G401.6 (cell line): ENCODE measurements around the gene TLCD3B.
"Not testable (repeated sequence)": the region's sequence is repeated elsewhere in the genome, so short reads cannot be mapped to it uniquely, and the experiment has no call there.

ENCODE experiments used
- FAIRE-seq: peaks from 2 replicates; lab custom pipeline; 2012; peaks lifted over from hg19 to GRCh38; lab: Jason Lieb, UNC

Gene TLCD3B

DNA sequence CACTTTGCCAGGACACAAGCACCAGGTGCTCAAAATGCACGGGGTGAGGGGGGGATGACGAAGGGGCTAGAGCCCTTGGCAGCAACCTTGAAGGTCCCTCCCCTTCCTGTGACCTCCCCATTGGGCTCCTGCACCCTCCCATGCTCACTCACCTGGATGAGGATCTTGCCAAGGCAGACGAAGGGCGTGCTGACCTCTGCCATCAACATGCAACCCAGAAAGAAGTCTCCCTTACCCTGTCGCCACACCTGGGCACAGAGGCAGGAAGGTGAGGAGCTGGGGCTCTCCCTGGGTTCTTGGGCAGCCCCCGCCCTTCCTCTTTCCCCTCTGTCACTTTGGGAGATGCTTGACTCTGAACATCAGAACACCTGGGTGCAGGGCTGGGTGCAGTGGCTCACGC lies 5.5 kb downstream of the TLCD3B start:
- FAIRE-seq: no peak

DNA sequence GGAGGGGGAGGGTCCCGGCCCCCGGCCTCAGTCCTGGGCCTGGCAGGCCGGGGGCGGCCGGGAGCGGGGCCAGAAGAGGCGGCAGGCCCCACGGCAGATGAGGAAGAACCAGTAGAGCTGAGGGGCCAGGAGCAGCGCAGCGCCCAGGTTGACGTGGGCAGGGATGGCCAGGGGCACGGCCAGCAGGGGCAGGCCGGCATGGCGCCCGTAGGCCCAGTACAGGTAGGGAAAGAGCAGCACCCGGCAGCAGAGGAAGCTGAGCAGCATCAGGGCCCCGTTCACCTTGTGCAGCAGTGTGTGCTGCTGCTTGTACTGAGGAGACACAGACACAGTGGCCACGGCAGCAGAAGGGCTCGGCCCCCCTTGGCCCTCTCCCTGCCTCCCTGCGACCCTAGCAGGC lies 5.9 kb downstream of the TLCD3B start:
- FAIRE-seq: no peak

- FAIRE-seq: no peak
These were observed 6.6 kb downstream of the TLCD3B start for GRCh38 chr16:30024451-30024850.

- no peak for FAIRE-seq
These were observed 7.5 kb downstream of the TLCD3B start for GRCh38 chr16:30023586-30023985.

GRCh38 chr16:30022887-30023286 lies 8.2 kb downstream of the TLCD3B start, which contains the start of gene C16orf92:
TSS of gene C16orf92 (plus strand) at chr16:30023198. CDS start at chr16:30023341, 143 bp downstream.
- no peak for FAIRE-seq

GRCh38 chr16:30018731-30019158 lies 12.3 kb downstream of the TLCD3B start:
- no peak for FAIRE-seq

- not testable (repeated sequence) for FAIRE-seq
These were observed 13.1 kb downstream of the TLCD3B start for GRCh38 chr16:30017937-30018336.

- FAIRE-seq: no peak
These were observed 13.8 kb downstream of the TLCD3B start for GRCh38 chr16:30017277-30017656.

- no peak for FAIRE-seq
These were observed 14.4 kb downstream of the TLCD3B start for GRCh38 chr16:30016555-30017276.

GRCh38 chr16:30015450-30015849 lies 15.6 kb downstream of the TLCD3B start:
- not testable (repeated sequence) for FAIRE-seq

GRCh38 chr16:30012598-30012997 lies 18.5 kb downstream of the TLCD3B start:
- FAIRE-seq: not testable (repeated sequence)

- no peak for FAIRE-seq
These were observed 19.2 kb downstream of the TLCD3B start for GRCh38 chr16:30011714-30012504.

GRCh38 chr16:30010844-30011713 lies 20.0 kb downstream of the TLCD3B start, which contains the start of gene DOC2A:
TSS of gene DOC2A (minus strand) at chr16:30011027. CDS start at chr16:30010222, 805 bp downstream.
- no peak for FAIRE-seq

DNA sequence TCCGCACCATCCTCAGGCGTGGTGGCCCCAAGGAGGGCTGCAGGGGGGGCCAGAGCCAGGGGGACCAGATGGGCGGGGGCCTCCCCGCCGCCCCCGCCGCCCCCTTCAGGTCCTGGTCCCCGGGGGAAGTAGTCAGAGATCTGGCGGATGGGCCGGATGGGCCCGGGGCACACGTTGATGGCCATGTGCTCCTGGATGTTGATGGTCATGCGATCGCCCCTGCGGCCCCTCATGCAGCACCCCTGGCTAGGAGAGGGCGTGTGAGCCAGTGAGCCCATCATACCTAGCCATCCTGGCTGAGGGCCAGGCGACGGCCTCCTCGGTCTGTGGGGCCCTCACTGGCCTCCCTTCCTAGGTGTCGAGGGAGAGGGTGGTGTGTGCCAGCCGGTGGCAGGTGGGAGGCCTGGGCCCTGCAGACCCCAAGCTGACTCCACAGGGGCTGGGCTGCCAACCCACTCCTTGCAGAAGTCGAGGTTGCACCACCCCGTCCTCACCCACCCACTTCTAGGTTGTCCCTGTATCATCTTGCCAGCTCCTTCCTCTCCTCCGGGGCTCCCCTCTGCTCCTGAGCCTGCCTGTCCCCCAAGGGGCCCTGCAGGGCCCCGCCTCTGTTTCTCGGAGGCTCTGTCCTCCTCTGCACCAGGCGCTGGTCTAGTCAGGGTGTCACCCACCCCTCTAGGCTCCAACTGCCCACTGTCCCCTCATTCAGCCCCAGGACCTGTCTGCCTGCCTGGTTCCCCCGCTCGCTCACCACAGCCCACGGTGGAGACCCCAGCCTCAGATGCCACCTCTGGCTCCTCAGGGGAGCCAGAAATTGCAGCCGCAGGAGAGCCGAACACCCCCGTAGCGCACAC lies 20.9 kb downstream of the TLCD3B start:
- FAIRE-seq: no peak

- FAIRE-seq: no peak
These were observed 21.8 kb downstream of the TLCD3B start for GRCh38 chr16:30009085-30009862.

DNA sequence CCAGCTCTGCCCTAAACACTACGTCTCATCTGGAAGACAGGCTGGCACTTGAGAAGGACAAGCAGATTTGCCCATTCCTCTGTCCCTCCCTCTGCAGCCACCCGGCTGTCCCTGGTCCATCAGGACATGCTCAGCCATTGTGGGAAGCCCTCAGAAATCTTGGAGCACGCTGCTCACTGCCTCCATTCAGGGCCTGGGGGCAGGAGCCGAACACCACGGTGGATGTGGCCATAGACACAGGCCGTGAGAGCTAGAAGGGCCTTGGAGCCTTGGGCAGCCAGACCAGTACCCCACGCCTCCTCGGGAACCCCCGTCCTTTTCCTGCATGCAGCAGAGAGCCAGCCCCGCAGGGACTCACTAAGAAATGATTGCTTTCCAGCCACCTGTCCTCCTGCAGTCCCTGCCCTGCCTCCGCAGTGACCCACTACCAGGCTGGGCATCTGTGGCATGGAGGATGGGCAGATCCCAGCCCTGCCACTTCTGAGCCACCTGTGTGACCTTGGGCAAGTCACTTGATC lies 23.6 kb downstream of the TLCD3B start:
- FAIRE-seq: no peak

GRCh38 chr16:30006659-30007377 lies 24.3 kb downstream of the TLCD3B start:
- no peak for FAIRE-seq

DNA sequence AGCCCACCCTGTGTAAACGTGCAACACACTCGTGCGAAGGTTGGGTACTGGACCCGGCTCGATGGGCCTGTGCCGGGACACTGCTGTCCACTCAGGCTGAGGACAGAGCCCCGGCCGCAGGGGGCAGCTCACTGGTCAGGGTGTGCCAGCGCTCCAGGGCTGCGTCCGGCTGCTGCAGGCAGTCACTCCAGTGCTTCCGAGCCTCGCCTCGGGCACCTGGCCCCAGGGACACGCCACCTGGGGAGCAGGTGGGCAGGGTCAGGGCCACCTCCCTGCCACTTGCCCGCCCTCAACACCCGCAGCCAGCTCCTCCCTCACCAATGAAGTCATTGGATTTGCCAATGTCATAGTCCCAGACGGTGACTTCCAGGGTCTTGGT lies 25.0 kb downstream of the TLCD3B start:
- no peak for FAIRE-seq

DNA sequence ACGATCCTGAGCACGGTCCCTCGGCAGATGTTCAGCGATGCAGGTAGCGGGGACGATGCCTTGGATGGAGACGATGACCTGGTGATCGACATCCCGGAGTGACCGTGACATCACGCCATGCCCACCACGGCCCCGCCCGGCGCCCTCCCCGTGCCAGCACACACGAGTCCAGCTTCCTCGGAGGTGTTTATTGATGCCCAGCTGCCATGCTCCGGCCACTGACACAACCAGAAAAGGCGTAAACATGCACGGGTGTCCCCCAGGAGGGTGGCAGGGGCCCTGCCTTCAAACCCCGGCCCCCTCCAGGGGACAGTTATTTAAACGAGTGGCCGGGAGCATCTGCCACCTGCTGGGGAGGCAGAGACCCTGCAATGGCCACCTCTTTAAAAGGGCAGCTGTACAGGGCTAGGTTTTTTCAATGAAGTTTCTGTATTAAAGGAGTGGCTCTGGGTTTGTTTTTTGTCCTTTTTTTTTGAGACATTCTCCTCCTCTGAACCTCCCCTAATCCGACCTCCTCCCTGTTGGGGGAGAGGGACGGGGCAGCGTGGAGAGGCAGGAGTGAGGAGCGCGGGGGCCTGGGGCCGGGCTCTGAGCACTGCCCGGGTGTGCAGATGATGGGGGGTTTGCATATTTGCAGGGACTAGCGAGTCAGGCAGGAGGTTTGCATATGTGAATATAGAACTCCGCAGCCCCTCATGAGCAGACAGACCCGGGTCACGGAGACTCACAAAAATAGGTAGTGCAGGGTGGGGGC lies 25.6 kb downstream of the TLCD3B start:
- peak; percentile 82 for FAIRE-seq
